Mucosa of gallbladder (tissue), 1 donor: ENCODE results near the gene TFF2. TPM values are rescaled to one million over a fixed set of nuclear protein-coding genes. Genes with fewer than 3 reads are reported as not detected.

Experiments
- DNase-seq: peaks from one replicate; pipeline ENCODE4 v3.0.0-alpha.2; 2020; ENCODE audit warnings: low spot score
- total RNA-seq: library from RNA; stranded (reverse); gene quantifications from one replicate; pipeline ENCODE4 v1.2.1, GENCODE V29; 2021
- donor health status: DM: no; HTN: no; CAD: no.

Gene TFF2
- total RNA-seq, 1 donor from 2014 or later: 115 TPM

GRCh38 chr21:42366292-42367010 is 15.7 kb upstream of the TFF2 start, which contains the start of gene TFF1:
TSS of gene TFF1 (minus strand) at chr21:42366535. CDS start at chr21:42366495, 40 bp downstream.
- DNase-seq: peak; percentile 50

GRCh38 chr21:42365770-42366169 is 15.0 kb upstream of the TFF2 start:
- DNase-seq: no peak

- no peak for DNase-seq
Observed at GRCh38 chr21:42364304-42364865, 13.6 kb upstream of the TFF2 start.

GRCh38 chr21:42363312-42363711 is 12.5 kb upstream of the TFF2 start:
- peak; percentile 61 for DNase-seq

GRCh38 chr21:42362700-42363099 is 11.9 kb upstream of the TFF2 start:
- no peak for DNase-seq

- DNase-seq: no peak
Observed at GRCh38 chr21:42362198-42362597, 11.4 kb upstream of the TFF2 start.

- no peak for DNase-seq
Observed at GRCh38 chr21:42361286-42361685, 10.5 kb upstream of the TFF2 start.

- no peak for DNase-seq
Observed at GRCh38 chr21:42360317-42360716, 9.5 kb upstream of the TFF2 start.

GRCh38 chr21:42358937-42359336 is 8.1 kb upstream of the TFF2 start:
- DNase-seq: no peak

- no peak for DNase-seq
Observed at GRCh38 chr21:42358261-42358660, 7.5 kb upstream of the TFF2 start.

- DNase-seq: no peak
Observed at GRCh38 chr21:42357307-42357706, 6.5 kb upstream of the TFF2 start.

- DNase-seq: no peak
Observed at GRCh38 chr21:42356650-42357049, 5.9 kb upstream of the TFF2 start.

- no peak for DNase-seq
Observed at GRCh38 chr21:42356046-42356445, 5.3 kb upstream of the TFF2 start.

GRCh38 chr21:42353623-42354022 is 2.8 kb upstream of the TFF2 start:
- DNase-seq: no peak

GRCh38 chr21:42352441-42353095 is 1.8 kb upstream of the TFF2 start:
- DNase-seq: no peak

GRCh38 chr21:42351626-42352440 is 1.0 kb upstream of the TFF2 start:
- DNase-seq: no peak

GRCh38 chr21:42350318-42350910 is 380 bp downstream of the TFF2 start:
- DNase-seq: no peak

- no peak for DNase-seq
Observed at GRCh38 chr21:42349420-42350317, 1.1 kb downstream of the TFF2 start.

GRCh38 chr21:42348762-42349161 is 2.0 kb downstream of the TFF2 start:
- DNase-seq: no peak

GRCh38 chr21:42347601-42348327 is 3.0 kb downstream of the TFF2 start:
- no peak for DNase-seq
